ENCODE measurements around the gene TMEM156.

- TF ChIP-seq CTCF (IDR thresholded peaks at IDR 0.05) (no peak), EZH2phosphoT487 (IDR thresholded peaks at IDR 0.05) (no peak), EZH2 (IDR thresholded peaks at IDR 0.05) (no peak)
Observed at GRCh38 chr4:39067451-39067850, 35.2 kb upstream of the TMEM156 start.
